HEK293 (cell line): Measurements from ENCODE around the gene SORT1.

Source experiments
- CTCF ChIA-PET: fragments of 350-600 bp; formaldehyde crosslinking; extraction: SDS; loops from one replicate; lab custom pipeline; 2021; ENCODE audit warnings: antibody characterized with exemption; lab: Yijun Ruan, JAX
- POLR2A ChIA-PET: fragments of 300-600 bp; formaldehyde crosslinking; extraction: SDS; loops from one replicate; lab custom pipeline; 2020; ENCODE audit warnings: antibody characterized with exemption, inconsistent platforms; lab: Yijun Ruan, JAX
- H3K27ac ChIP-seq: fragments of 200-500 bp; sonication (Bioruptor generic); 2 replicates; pipeline ENCODE4 v1.5.1; 2014; ENCODE audit warnings: low read depth, low read length, control low read depth, inconsistent platforms; ENCODE audit errors: extremely low read depth
- H3K36me3 ChIP-seq, 2 experiments: fragments of 200-500 bp in 1 of 2; sonication (Bioruptor generic) in 1 of 2; 1 replicate in 1 of 2; 2 replicates in 1 of 2; pipeline ENCODE4 v1.5.1; 2014 to 2017; ENCODE audit warnings: inconsistent platforms in 2 of 2, low read length in 2 of 2; ENCODE audit not compliant: control insufficient read depth in 2 of 2, insufficient read depth in 1 of 2
- H3K4me1 ChIP-seq: fragments of 200-500 bp; sonication (Bioruptor generic); 2 replicates; pipeline ENCODE4 v1.5.1; 2014; ENCODE audit warnings: mild to moderate bottlenecking, low read length, inconsistent platforms; ENCODE audit not compliant: control insufficient read depth, insufficient read depth
- H3K4me3 ChIP-seq: 2 replicates; pipeline ENCODE4 v1.5.1; 2011; ENCODE audit warnings: low read depth, mild to moderate bottlenecking, control low read depth, low read length, moderate library complexity
- H3K9me3 ChIP-seq: fragments of 200-500 bp; sonication (Bioruptor generic); 2 replicates; pipeline ENCODE4 v1.5.1; 2014; ENCODE audit warnings: low read depth, low read length, inconsistent platforms; ENCODE audit not compliant: control insufficient read depth, insufficient read depth
- EGR2 ChIP-seq: fragments of 450-650 bp; formaldehyde crosslinking; IDR thresholded peaks from 2 replicates; pipeline ENCODE4 v1.5.1; 2016; ENCODE audit warnings: low read depth, missing biosample characterization, missing genetic modification characterization
- GFI1B ChIP-seq: fragments of 450-650 bp; formaldehyde crosslinking; IDR thresholded peaks from 2 replicates; pipeline ENCODE4 v1.5.1; 2016; ENCODE audit warnings: missing biosample characterization, missing genetic modification characterization
- HOXD13 ChIP-seq: sonication (generic); formaldehyde crosslinking; IDR thresholded peaks from 2 replicates; pipeline ENCODE4 v1.8.0; 2022; ENCODE audit warnings: missing genetic modification reagents, borderline replicate concordance
- MZF1 ChIP-seq: fragments of 450-650 bp; formaldehyde crosslinking; IDR thresholded peaks from 2 replicates; pipeline ENCODE4 v1.5.1; 2017; ENCODE audit warnings: missing biosample characterization, missing genetic modification characterization, borderline replicate concordance
- SCRT2 ChIP-seq: fragments of 450-650 bp; formaldehyde crosslinking; IDR thresholded peaks from 2 replicates; pipeline ENCODE4 v1.5.1; 2016; ENCODE audit warnings: missing biosample characterization, missing genetic modification characterization
- ZBTB17 ChIP-seq: fragments of 450-650 bp; formaldehyde crosslinking; IDR thresholded peaks from 2 replicates; pipeline ENCODE4 v1.5.1; 2016; ENCODE audit warnings: missing biosample characterization, missing genetic modification characterization
- ZBTB20 ChIP-seq: fragments of 450-650 bp; formaldehyde crosslinking; IDR thresholded peaks from 2 replicates; pipeline ENCODE4 v1.5.1; 2016; ENCODE audit warnings: missing biosample characterization, missing genetic modification characterization
- ZNF132 ChIP-seq: fragments of 450-650 bp; formaldehyde crosslinking; IDR thresholded peaks from 2 replicates; pipeline ENCODE4 v1.5.1; 2017; ENCODE audit warnings: missing biosample characterization, missing genetic modification characterization, borderline replicate concordance
- ZNF311 ChIP-seq: fragments of 450-650 bp; formaldehyde crosslinking; IDR thresholded peaks from 2 replicates; pipeline ENCODE4 v1.5.1; 2017; ENCODE audit warnings: missing biosample characterization, missing genetic modification characterization, borderline replicate concordance
- ZNF37A ChIP-seq: fragments of 450-650 bp; IDR thresholded peaks from 2 replicates; pipeline ENCODE4 v1.5.1; 2018; ENCODE audit warnings: missing biosample characterization, missing genetic modification characterization
- ZNF416 ChIP-seq: fragments of 450-650 bp; formaldehyde crosslinking; IDR thresholded peaks from 2 replicates; pipeline ENCODE4 v1.5.1; 2016; ENCODE audit warnings: missing biosample characterization, missing genetic modification characterization
- ZNF529 ChIP-seq: fragments of 450-650 bp; formaldehyde crosslinking; IDR thresholded peaks from 2 replicates; pipeline ENCODE4 v1.5.1; 2017; ENCODE audit warnings: missing genetic modification characterization, missing biosample characterization; ENCODE audit not compliant: insufficient replicate concordance
- ZNF549 ChIP-seq: fragments of 450-650 bp; IDR thresholded peaks from 2 replicates; pipeline ENCODE4 v1.5.1; 2018; ENCODE audit warnings: missing biosample characterization, missing genetic modification characterization, mild to moderate bottlenecking, inconsistent platforms, moderate library complexity
- ZNF571 ChIP-seq: fragments of 450-650 bp; formaldehyde crosslinking; IDR thresholded peaks from 2 replicates; pipeline ENCODE4 v1.5.0; 2017; ENCODE audit warnings: missing biosample characterization, missing genetic modification characterization
- ZNF626 ChIP-seq: fragments of 450-650 bp; sonication (Bioruptor Pico); formaldehyde crosslinking; IDR thresholded peaks from 2 replicates; pipeline ENCODE4 v1.5.1; 2018; ENCODE audit warnings: missing biosample characterization, missing genetic modification characterization, inconsistent platforms
- ZNF677 ChIP-seq: fragments of 450-650 bp; IDR thresholded peaks from 2 replicates; pipeline ENCODE4 v1.5.0; 2018; ENCODE audit warnings: missing biosample characterization, mild to moderate bottlenecking, missing genetic modification characterization, moderate library complexity
- ZNF707 ChIP-seq: fragments of 450-650 bp; formaldehyde crosslinking; IDR thresholded peaks from 2 replicates; pipeline ENCODE4 v1.5.1; 2016; ENCODE audit warnings: missing biosample characterization, missing genetic modification characterization
- ZNF777 ChIP-seq: fragments of 450-650 bp; formaldehyde crosslinking; IDR thresholded peaks from 2 replicates; pipeline ENCODE4 v1.5.1; 2017; ENCODE audit warnings: missing biosample characterization, missing genetic modification characterization, borderline replicate concordance
- ZSCAN23 ChIP-seq: fragments of 450-650 bp; formaldehyde crosslinking; IDR thresholded peaks from 2 replicates; pipeline ENCODE4 v1.5.1; 2016; ENCODE audit warnings: missing biosample characterization, missing genetic modification characterization
- TF ChIP-seq, protein P1 (sequence below): fragments of 450-650 bp; formaldehyde crosslinking; IDR thresholded peaks from 2 replicates; pipeline ENCODE4 v1.5.1; 2016; ENCODE audit warnings: missing biosample characterization, missing genetic modification characterization
- TF ChIP-seq, protein P2 (sequence below): fragments of 450-650 bp; formaldehyde crosslinking; IDR thresholded peaks from 2 replicates; pipeline ENCODE4 v1.5.1; 2016; ENCODE audit warnings: missing biosample characterization, missing genetic modification characterization
- TF ChIP-seq, protein P3 (sequence below): fragments of 450-650 bp; formaldehyde crosslinking; IDR thresholded peaks from 2 replicates; pipeline ENCODE4 v1.5.1; 2016; ENCODE audit warnings: missing biosample characterization, missing genetic modification characterization
- TF ChIP-seq, protein P4 (sequence below): fragments of 450-650 bp; formaldehyde crosslinking; conservative IDR thresholded peaks from 2 replicates; pipeline ENCODE4 v1.5.1; 2016; ENCODE audit warnings: low read depth, missing biosample characterization, missing genetic modification characterization

The SORT1 gene

DNA sequence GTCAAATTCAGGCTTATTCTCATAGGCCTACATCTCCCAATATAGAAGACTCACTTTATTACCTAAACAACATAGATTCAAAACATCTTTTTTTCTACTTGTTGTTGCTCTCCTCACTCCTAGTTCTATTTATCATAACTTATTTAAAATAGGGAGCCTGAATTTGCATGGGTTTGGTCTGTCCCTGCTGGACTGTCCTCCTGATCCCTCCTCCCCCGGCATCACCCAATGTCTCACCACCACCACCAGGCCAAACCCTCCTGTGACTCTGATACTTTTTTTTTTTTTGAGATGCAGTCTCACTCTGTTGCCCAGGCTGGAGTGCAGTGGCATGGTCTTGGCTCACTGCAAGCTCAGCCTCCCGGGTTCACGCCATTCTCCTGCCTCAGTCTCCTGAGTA lies 59.1 kb downstream of the SORT1 start:
- Histone ChIP-seq H3K9me3 (no peaks in the 10 kb centered on the region), H3K36me3 (peaks cover 38 to 94% of the 10 kb centered on the region in 2 experiments), H3K27ac (no peak overlapping the region), H3K4me3 (no peak overlapping the region), H3K4me1 (no peaks in the 10 kb centered on the region)
- CTCF ChIA-PET: interaction anchor here (0.6 kb wide), 1 partner anchor 387 kb away, joined by 3 read pairs; no protein-coding TSS in a partner anchor
- TF ChIP-seq ZNF132 (tag by site-specific recombination) (no peak), ZNF707 (tag by site-specific recombination) (no peak)
- TF ChIP-seq, protein P1, sequence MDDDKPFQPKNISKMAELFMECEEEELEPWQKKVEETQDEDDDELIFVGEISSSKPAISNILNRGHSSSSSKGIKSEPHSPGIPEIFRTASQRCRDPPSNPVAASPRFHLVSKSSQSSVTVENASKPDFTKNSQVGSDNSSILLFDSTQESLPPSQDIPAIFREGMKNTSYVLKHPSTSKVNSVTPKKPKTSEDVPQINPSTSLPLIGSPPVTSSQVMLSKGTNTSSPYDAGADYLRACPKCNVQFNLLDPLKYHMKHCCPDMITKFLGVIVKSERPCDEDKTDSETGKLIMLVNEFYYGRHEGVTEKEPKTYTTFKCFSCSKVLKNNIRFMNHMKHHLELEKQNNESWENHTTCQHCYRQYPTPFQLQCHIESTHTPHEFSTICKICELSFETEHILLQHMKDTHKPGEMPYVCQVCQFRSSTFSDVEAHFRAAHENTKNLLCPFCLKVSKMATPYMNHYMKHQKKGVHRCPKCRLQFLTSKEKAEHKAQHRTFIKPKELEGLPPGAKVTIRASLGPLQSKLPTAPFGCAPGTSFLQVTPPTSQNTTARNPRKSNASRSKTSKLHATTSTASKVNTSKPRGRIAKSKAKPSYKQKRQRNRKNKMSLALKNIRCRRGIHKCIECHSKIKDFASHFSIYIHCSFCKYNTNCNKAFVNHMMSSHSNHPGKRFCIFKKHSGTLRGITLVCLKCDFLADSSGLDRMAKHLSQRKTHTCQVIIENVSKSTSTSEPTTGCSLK (tag by site-specific recombination): no peak
- POLR2A ChIA-PET: no interaction called here

DNA sequence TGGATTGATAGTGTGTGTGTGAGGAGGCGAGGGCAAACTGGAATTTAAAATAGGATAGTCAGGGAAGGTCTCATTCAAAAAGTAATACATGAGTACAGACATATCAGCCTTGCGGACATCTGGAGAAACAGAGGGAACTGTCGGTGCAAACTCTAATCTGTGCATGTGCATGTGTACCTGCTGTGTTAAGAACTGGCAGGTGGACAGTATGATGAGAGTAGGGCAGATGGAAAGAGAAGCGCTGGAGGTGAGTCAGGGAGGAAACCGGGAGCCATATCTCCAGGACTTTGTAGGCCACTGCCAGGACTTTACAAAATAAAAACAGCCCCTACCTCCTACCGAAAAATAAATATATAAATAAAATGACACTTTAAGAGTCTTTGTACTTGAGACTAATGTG lies 59.6 kb downstream of the SORT1 start:
- CTCF ChIA-PET: no interaction called here
- peaks cover 40 to 95% of the 10 kb centered on the region in 2 experiments for H3K36me3 ChIP-seq
- no peaks in the 10 kb centered on the region for H3K9me3 ChIP-seq
- no peaks in the 10 kb centered on the region for H3K4me1 ChIP-seq
- POLR2A ChIA-PET: no interaction called here
- TF ChIP-seq ZNF677 (no peak), ZNF529 (tag by site-specific recombination) (no peak), SCRT2 (tag by site-specific recombination) (no peak), GFI1B (tag by site-specific recombination) (no peak), ZNF549 (tag by site-specific recombination) (no peak), HOXD13 (CRISPR knock-in tag) (no peak), ZNF571 (tag by site-specific recombination) (no peak), ZBTB17 (tag by site-specific recombination) (no peak), ZSCAN23 (tag by site-specific recombination) (no peak), ZNF777 (no peak), ZBTB20 (tag by site-specific recombination) (no peak), ZNF311 (tag by site-specific recombination) (no peak), ZNF626 (no peak), ZNF416 (tag by site-specific recombination) (no peak)
- TF ChIP-seq, protein P2, sequence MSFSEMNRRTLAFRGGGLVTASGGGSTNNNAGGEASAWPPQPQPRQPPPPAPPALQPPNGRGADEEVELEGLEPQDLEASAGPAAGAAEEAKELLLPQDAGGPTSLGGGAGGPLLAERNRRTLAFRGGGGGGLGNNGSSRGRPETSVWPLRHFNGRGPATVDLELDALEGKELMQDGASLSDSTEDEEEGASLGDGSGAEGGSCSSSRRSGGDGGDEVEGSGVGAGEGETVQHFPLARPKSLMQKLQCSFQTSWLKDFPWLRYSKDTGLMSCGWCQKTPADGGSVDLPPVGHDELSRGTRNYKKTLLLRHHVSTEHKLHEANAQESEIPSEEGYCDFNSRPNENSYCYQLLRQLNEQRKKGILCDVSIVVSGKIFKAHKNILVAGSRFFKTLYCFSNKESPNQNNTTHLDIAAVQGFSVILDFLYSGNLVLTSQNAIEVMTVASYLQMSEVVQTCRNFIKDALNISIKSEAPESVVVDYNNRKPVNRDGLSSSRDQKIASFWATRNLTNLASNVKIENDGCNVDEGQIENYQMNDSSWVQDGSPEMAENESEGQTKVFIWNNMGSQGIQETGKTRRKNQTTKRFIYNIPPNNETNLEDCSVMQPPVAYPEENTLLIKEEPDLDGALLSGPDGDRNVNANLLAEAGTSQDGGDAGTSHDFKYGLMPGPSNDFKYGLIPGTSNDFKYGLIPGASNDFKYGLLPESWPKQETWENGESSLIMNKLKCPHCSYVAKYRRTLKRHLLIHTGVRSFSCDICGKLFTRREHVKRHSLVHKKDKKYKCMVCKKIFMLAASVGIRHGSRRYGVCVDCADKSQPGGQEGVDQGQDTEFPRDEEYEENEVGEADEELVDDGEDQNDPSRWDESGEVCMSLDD (tag by site-specific recombination): no peak
- H3K4me3 ChIP-seq: no peak overlapping the region
- H3K27ac ChIP-seq: no peak overlapping the region

DNA sequence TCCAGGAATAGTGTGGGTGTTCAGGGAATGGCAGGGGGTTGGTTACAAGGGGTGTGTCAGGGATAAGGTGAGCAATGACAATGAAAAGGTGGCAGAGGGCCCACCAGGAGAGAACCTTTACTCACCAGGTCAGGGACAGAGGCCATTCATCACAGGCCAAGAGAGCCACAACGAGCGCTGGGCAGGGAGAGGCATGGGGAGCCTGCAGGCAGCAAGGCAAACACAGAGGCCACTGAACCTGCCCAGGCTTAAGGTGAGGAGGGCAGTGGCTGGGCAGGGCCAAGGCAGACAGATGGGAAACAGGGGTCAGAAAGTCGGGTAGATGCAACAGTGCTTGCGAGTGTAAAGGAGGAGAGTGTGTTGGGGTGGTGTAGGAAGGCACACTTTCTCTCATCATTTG lies 62.6 kb downstream of the SORT1 start:
- no peak overlapping the region for H3K4me3 ChIP-seq
- POLR2A ChIA-PET: no interaction called here
- no peaks in the 10 kb centered on the region for H3K4me1 ChIP-seq
- no peak overlapping the region for H3K27ac ChIP-seq
- H3K9me3 ChIP-seq: no peaks in the 10 kb centered on the region
- CTCF ChIA-PET: interaction anchor here (0.7 to 1.1 kb wide), 2 partner anchors 10 to 58 kb away, joined by 3 read pairs; no protein-coding TSS in a partner anchor
- peaks cover 37 to 89% of the 10 kb centered on the region in 2 experiments for H3K36me3 ChIP-seq
- TF ChIP-seq MZF1 (tag by site-specific recombination): no peak
- TF ChIP-seq, protein P3, sequence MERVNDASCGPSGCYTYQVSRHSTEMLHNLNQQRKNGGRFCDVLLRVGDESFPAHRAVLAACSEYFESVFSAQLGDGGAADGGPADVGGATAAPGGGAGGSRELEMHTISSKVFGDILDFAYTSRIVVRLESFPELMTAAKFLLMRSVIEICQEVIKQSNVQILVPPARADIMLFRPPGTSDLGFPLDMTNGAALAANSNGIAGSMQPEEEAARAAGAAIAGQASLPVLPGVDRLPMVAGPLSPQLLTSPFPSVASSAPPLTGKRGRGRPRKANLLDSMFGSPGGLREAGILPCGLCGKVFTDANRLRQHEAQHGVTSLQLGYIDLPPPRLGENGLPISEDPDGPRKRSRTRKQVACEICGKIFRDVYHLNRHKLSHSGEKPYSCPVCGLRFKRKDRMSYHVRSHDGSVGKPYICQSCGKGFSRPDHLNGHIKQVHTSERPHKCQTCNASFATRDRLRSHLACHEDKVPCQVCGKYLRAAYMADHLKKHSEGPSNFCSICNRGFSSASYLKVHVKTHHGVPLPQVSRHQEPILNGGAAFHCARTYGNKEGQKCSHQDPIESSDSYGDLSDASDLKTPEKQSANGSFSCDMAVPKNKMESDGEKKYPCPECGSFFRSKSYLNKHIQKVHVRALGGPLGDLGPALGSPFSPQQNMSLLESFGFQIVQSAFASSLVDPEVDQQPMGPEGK (tag by site-specific recombination): no peak
- no peak for TF ChIP-seq ZNF37A (tag by site-specific recombination)
- TF ChIP-seq, protein P4, sequence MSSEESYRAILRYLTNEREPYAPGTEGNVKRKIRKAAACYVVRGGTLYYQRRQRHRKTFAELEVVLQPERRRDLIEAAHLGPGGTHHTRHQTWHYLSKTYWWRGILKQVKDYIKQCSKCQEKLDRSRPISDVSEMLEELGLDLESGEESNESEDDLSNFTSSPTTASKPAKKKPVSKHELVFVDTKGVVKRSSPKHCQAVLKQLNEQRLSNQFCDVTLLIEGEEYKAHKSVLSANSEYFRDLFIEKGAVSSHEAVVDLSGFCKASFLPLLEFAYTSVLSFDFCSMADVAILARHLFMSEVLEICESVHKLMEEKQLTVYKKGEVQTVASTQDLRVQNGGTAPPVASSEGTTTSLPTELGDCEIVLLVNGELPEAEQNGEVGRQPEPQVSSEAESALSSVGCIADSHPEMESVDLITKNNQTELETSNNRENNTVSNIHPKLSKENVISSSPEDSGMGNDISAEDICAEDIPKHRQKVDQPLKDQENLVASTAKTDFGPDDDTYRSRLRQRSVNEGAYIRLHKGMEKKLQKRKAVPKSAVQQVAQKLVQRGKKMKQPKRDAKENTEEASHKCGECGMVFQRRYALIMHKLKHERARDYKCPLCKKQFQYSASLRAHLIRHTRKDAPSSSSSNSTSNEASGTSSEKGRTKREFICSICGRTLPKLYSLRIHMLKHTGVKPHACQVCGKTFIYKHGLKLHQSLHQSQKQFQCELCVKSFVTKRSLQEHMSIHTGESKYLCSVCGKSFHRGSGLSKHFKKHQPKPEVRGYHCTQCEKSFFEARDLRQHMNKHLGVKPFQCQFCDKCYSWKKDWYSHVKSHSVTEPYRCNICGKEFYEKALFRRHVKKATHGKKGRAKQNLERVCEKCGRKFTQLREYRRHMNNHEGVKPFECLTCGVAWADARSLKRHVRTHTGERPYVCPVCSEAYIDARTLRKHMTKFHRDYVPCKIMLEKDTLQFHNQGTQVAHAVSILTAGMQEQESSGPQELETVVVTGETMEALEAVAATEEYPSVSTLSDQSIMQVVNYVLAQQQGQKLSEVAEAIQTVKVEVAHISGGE: no peak
- TF ChIP-seq EGR2 (tag by site-specific recombination): no peak
